ENCODE results near the gene PGP.
"Not testable (repeated sequence)": the region's sequence is repeated elsewhere in the genome, so short reads cannot be mapped to it uniquely, and the experiment has no call there.

The PGP gene

GRCh38 chr16:2243031-2243528, 28.4 kb upstream of the PGP start:
- Histone ChIP-seq H3K4me3 (ENCODE audit: low read depth in 1 of 2, low read length in 2 of 2) (no peak overlapping the region), H2AFZ (ENCODE audit: low read depth, low read length) (no peak overlapping the region)

DNA sequence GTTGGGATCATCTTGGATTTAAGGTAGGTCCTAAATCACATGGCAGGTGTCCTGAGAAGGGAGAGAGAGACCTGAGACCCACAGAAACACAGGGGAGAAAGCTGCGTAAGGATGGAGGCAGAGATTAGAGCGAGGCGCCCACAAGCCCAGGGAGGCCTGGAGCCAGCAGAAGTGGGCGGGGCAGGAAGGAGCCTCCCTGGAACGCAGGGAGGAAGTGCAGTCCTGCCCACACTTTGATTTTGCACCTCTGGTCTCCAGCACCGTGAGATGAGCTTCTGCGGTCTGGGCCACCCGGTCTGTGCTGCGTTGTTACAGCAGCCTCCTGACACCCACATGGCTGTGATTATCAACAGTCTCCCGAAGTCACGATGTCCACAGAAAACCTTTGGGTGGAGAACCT, 28.0 kb upstream of the PGP start:
- Histone ChIP-seq H3K9me3 (ENCODE audit: insufficient read depth, low read length, severe bottlenecking) (no peaks in the 10 kb centered on the region), H3K4me1 (ENCODE audit: insufficient read depth, low read length) (no peaks in the 10 kb centered on the region), H3K9ac (ENCODE audit: low read depth, low read length) (no peak overlapping the region), H3K27ac (ENCODE audit: low read length) (no peak overlapping the region), H3K4me2 (ENCODE audit: insufficient read depth, low read length) (no peak overlapping the region), H3K36me3 (ENCODE audit: insufficient read depth, low read length) (peaks cover 68% of the 10 kb centered on the region), H3K4me3 (ENCODE audit: low read depth in 1 of 2, low read length in 2 of 2) (no peak overlapping the region), H2AFZ (ENCODE audit: low read depth, low read length) (no peak overlapping the region), H4K20me1 (ENCODE audit: insufficient read depth, low read length) (peaks cover 17% of the 10 kb centered on the region), H3K27me3 (ENCODE audit: insufficient read depth, low read length, poor library complexity) (no peaks in the 10 kb centered on the region), H3K79me2 (ENCODE audit: insufficient read depth, low read length) (no peaks in the 10 kb centered on the region)
- no peak for TF ChIP-seq EZH2 (IDR thresholded peaks at IDR 0.05; ENCODE audit: borderline replicate concordance, low read depth, low read length, severe bottlenecking)
- TF ChIP-seq, protein P1, sequence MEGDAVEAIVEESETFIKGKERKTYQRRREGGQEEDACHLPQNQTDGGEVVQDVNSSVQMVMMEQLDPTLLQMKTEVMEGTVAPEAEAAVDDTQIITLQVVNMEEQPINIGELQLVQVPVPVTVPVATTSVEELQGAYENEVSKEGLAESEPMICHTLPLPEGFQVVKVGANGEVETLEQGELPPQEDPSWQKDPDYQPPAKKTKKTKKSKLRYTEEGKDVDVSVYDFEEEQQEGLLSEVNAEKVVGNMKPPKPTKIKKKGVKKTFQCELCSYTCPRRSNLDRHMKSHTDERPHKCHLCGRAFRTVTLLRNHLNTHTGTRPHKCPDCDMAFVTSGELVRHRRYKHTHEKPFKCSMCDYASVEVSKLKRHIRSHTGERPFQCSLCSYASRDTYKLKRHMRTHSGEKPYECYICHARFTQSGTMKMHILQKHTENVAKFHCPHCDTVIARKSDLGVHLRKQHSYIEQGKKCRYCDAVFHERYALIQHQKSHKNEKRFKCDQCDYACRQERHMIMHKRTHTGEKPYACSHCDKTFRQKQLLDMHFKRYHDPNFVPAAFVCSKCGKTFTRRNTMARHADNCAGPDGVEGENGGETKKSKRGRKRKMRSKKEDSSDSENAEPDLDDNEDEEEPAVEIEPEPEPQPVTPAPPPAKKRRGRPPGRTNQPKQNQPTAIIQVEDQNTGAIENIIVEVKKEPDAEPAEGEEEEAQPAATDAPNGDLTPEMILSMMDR (IDR thresholded peaks at IDR 0.05; ENCODE audit: borderline replicate concordance, extremely low read depth, low read length, poor library complexity, severe bottlenecking) = no peak
- DNase-seq = no peak
- no peak for ATAC-seq (ENCODE audit: insufficient read depth, low read depth)

More at GRCh38 chr16:2243031-2243528, 28.4 kb upstream of the PGP start:
- no peaks in the 10 kb centered on the region for H3K27me3 ChIP-seq (ENCODE audit: insufficient read depth, low read length, poor library complexity)
- no peaks in the 10 kb centered on the region for H3K9me3 ChIP-seq (ENCODE audit: insufficient read depth, low read length, severe bottlenecking)
- peaks cover 67% of the 10 kb centered on the region for H3K36me3 ChIP-seq (ENCODE audit: insufficient read depth, low read length)
- no peak for ATAC-seq (ENCODE audit: insufficient read depth, low read depth)
- no peaks in the 10 kb centered on the region for H3K79me2 ChIP-seq (ENCODE audit: insufficient read depth, low read length)
- H3K27ac ChIP-seq (ENCODE audit: low read length) = no peak overlapping the region
- H4K20me1 ChIP-seq (ENCODE audit: insufficient read depth, low read length) = peaks cover 17% of the 10 kb centered on the region
- H3K4me1 ChIP-seq (ENCODE audit: insufficient read depth, low read length) = no peaks in the 10 kb centered on the region
- no peak overlapping the region for H3K4me2 ChIP-seq (ENCODE audit: insufficient read depth, low read length)
- DNase-seq = no peak
- TF ChIP-seq EZH2 (IDR thresholded peaks at IDR 0.05; ENCODE audit: borderline replicate concordance, low read depth, low read length, severe bottlenecking) = no peak
- TF ChIP-seq, protein P1 (IDR thresholded peaks at IDR 0.05; ENCODE audit: borderline replicate concordance, extremely low read depth, low read length, poor library complexity, severe bottlenecking) = no peak
- H3K9ac ChIP-seq (ENCODE audit: low read depth, low read length) = no peak overlapping the region

- not testable (repeated sequence) for ATAC-seq (ENCODE audit: insufficient read depth, low read depth); H3K27me3 ChIP-seq (ENCODE audit: insufficient read depth, low read length, poor library complexity); H3K27ac ChIP-seq (ENCODE audit: low read length); H2AFZ ChIP-seq (ENCODE audit: low read depth, low read length); H3K4me3 ChIP-seq (ENCODE audit: low read depth in 1 of 2, low read length in 2 of 2); H3K4me2 ChIP-seq (ENCODE audit: insufficient read depth, low read length); H3K4me1 ChIP-seq (ENCODE audit: insufficient read depth, low read length); H3K9me3 ChIP-seq (ENCODE audit: insufficient read depth, low read length, severe bottlenecking); H3K79me2 ChIP-seq (ENCODE audit: insufficient read depth, low read length); H3K9ac ChIP-seq (ENCODE audit: low read depth, low read length); DNase-seq
- Histone ChIP-seq H4K20me1 (ENCODE audit: insufficient read depth, low read length) (peaks cover 26% of the 10 kb centered on the region), H3K36me3 (ENCODE audit: insufficient read depth, low read length) (peaks cover 67% of the 10 kb centered on the region)
Observed at GRCh38 chr16:2240331-2240730, 25.7 kb upstream of the PGP start.

DNA sequence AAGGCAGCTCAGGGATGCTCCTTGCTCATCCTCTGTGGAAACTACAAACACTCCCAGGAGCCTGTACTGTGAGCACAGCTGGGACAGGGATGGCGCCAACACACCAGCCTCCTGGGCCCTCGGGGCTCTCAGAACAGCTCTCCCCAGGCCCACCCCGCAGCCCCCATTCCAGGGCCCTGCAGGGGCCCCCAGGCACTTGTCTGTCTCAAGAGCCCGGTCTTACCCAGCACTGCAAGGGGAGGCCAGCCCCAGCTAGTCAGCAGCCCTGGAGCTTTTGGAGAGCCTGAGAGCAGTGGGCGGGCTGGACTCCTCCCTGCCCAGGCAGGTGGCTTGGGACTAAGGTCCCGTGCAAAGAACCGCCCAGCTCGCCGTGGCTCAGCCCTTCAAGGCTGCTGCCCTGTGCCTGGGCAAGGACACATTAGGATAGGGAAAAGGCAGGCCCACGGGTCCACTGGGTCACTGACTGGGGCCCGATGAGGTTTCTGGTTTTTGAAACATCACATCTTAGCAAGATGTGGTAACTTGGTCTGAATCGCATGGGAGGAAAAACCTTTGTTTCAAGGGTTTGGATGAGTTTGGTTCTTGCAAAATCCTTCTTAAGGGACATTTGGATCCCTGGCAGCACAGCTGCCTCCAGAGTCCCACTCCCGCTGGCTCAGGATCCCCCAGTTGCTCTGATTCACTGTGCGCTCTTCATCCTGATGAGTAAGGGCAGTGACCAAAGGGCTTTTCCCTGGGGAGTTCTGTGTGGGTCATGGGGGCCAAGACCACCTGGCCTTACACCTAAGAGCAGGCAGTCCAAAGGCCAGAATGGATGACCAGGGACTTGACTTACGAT, 24.4 kb upstream of the PGP start:
- H3K27me3 ChIP-seq (ENCODE audit: insufficient read depth, low read length, poor library complexity) = no peaks in the 10 kb centered on the region
- DNase-seq = no peak
- no peak overlapping the region for H3K4me3 ChIP-seq (ENCODE audit: low read depth in 1 of 2, low read length in 2 of 2)
- no peaks in the 10 kb centered on the region for H3K4me1 ChIP-seq (ENCODE audit: insufficient read depth, low read length)
- H3K9me3 ChIP-seq (ENCODE audit: insufficient read depth, low read length, severe bottlenecking) = no peaks in the 10 kb centered on the region
- no peaks in the 10 kb centered on the region for H3K79me2 ChIP-seq (ENCODE audit: insufficient read depth, low read length)
- no peak overlapping the region for H2AFZ ChIP-seq (ENCODE audit: low read depth, low read length)
- H4K20me1 ChIP-seq (ENCODE audit: insufficient read depth, low read length) = peaks cover 30% of the 10 kb centered on the region
- no peak overlapping the region for H3K4me2 ChIP-seq (ENCODE audit: insufficient read depth, low read length)
- no peak overlapping the region for H3K9ac ChIP-seq (ENCODE audit: low read depth, low read length)
- ATAC-seq (ENCODE audit: insufficient read depth, low read depth) = peak; percentile 12; the same call in 2 of the 3 replicates
- no peak overlapping the region for H3K27ac ChIP-seq (ENCODE audit: low read length)
- H3K36me3 ChIP-seq (ENCODE audit: insufficient read depth, low read length) = peaks cover 67% of the 10 kb centered on the region
- TF ChIP-seq, protein P1 (IDR thresholded peaks at IDR 0.05; ENCODE audit: borderline replicate concordance, extremely low read depth, low read length, poor library complexity, severe bottlenecking) = no peak
- no peak for TF ChIP-seq EZH2 (IDR thresholded peaks at IDR 0.05; ENCODE audit: borderline replicate concordance, low read depth, low read length, severe bottlenecking)

Measured in DND-41 (cell line).